ENCODE data around the gene DVL2. TPM values are rescaled to one million over a fixed set of nuclear protein-coding genes. Genes with fewer than 3 reads are reported as not detected.

DVL2 gene
- total RNA-seq, 1 donor: 106 TPM

GRCh38 chr17:7176107-7176840 lies 58.0 kb downstream of the DVL2 start:
- no peaks in the 10 kb centered on the region for H3K36me3 ChIP-seq (ENCODE audit: insufficient read depth, low read length)
- peaks cover 18% of the 10 kb centered on the region for H3K4me1 ChIP-seq (ENCODE audit: insufficient read depth, low read length)
- no peaks in the 10 kb centered on the region for H3K79me2 ChIP-seq (ENCODE audit: insufficient read depth, low read length)
- no peak for DNase-seq (ENCODE audit: insufficient read length, low spot score, missing footprints)
- H3K27ac ChIP-seq (ENCODE audit: low read depth, low read length): no peak overlapping the region
- no peaks in the 10 kb centered on the region for H4K20me1 ChIP-seq (ENCODE audit: insufficient read depth, low read length)
- H3K4me3 ChIP-seq (ENCODE audit: insufficient read depth, low read length): no peak overlapping the region
- H3K27me3 ChIP-seq (ENCODE audit: insufficient read depth, low read length): peaks cover 4% of the 10 kb centered on the region
- no peak for TF ChIP-seq CTCF (IDR thresholded peaks at IDR 0.05; ENCODE audit: extremely low read depth, low read depth, low read length)
- no peak overlapping the region for H3K4me2 ChIP-seq (ENCODE audit: insufficient read depth, low read length)
- H3K9me3 ChIP-seq (ENCODE audit: low read depth, low read length): no peaks in the 10 kb centered on the region
- H2AFZ ChIP-seq (ENCODE audit: low read length): no peak overlapping the region

Small RNA genes lying within 50 kb of the gene (small RNA-seq; reads per million reads assigned to genes)
- gene AC120057.4 (not detected), gene MIR324 (384 reads per million, percentile 98 among the genes with 10 or more reads in this experiment), gene RF00019 (not detected)

Other genes with a start within 250 kb of the DVL2 start
- gene ALOX12, start 238.5 kb downstream of the DVL2 start, total RNA-seq: not detected in 2 replicates
- gene RNASEK, start 221.9 kb downstream of the DVL2 start, total RNA-seq: 37.3 and 38.9 TPM in 2 replicates
- not detected in 2 replicates for gene BCL6B, start 211.5 kb downstream of the DVL2 start, total RNA-seq
- gene SLC16A13, start 198.5 kb downstream of the DVL2 start, total RNA-seq: 1.2 and 1.4 TPM in 2 replicates
- 0.29 and 0.36 TPM in 2 replicates for gene SLC16A11, start 190.4 kb downstream of the DVL2 start, total RNA-seq
- gene CLEC10A, start 154.3 kb downstream of the DVL2 start, total RNA-seq: not detected in 2 replicates
- under 0.01 TPM in 1 of 2 replicates, not detected in the other for gene ASGR2, start 119.7 kb downstream of the DVL2 start, total RNA-seq
- gene ASGR1, start 55.1 kb downstream of the DVL2 start, total RNA-seq: 0.88 and 1.1 TPM in 2 replicates
- 10.1 and 11.8 TPM in 2 replicates for gene DLG4, start 14.7 kb downstream of the DVL2 start, total RNA-seq
- 162 and 163 TPM in 2 replicates for gene ACADVL, start 14.6 kb downstream of the DVL2 start, total RNA-seq
- gene PHF23, start 4.9 kb upstream of the DVL2 start, total RNA-seq: 53.2 and 55.4 TPM in 2 replicates
- gene GABARAP, start 7.9 kb upstream of the DVL2 start, total RNA-seq: 396 and 422 TPM in 2 replicates
- gene CTDNEP1, start 17.2 kb upstream of the DVL2 start, total RNA-seq: 29.8 and 31.8 TPM in 2 replicates
- gene ELP5, start 17.7 kb upstream of the DVL2 start, total RNA-seq: 21.7 and 26.2 TPM in 2 replicates
- 0.36 and 1.8 TPM in 2 replicates for gene CLDN7, start 28.0 kb upstream of the DVL2 start, total RNA-seq
- gene SLC2A4, start 47.2 kb upstream of the DVL2 start, total RNA-seq: under 0.01 and 0.29 TPM in 2 replicates
- under 0.01 TPM in 1 of 2 replicates, not detected in the other for gene YBX2, start 60.1 kb upstream of the DVL2 start, total RNA-seq
- 436 and 491 TPM in 2 replicates for gene EIF5A, start 73.1 kb upstream of the DVL2 start, total RNA-seq
- 46.9 and 48.1 TPM in 2 replicates for gene GPS2, start 80.8 kb upstream of the DVL2 start, total RNA-seq
- 14.7 and 18.8 TPM in 2 replicates for gene NEURL4, start 94.8 kb upstream of the DVL2 start, total RNA-seq
- 0.59 TPM in 1 of 2 replicates, not detected in the other for gene ACAP1, start 102.0 kb upstream of the DVL2 start, total RNA-seq
- gene KCTD11, start 117.6 kb upstream of the DVL2 start, total RNA-seq: 11.5 and 11.9 TPM in 2 replicates
- not detected in 2 replicates for gene TMEM95, start 120.6 kb upstream of the DVL2 start, total RNA-seq
- 0.36 TPM in 1 of 2 replicates, not detected in the other for gene TNK1, start 146.6 kb upstream of the DVL2 start, total RNA-seq
- gene PLSCR3, start 160.0 kb upstream of the DVL2 start, total RNA-seq: 19.4 and 27.9 TPM in 2 replicates
- 59.4 and 84.6 TPM in 2 replicates for gene TMEM256, start 169.6 kb upstream of the DVL2 start, total RNA-seq
- gene NLGN2, start 173.3 kb upstream of the DVL2 start, total RNA-seq: 5.3 and 5.8 TPM in 2 replicates
- not detected in 2 replicates for gene SPEM1, start 185.8 kb upstream of the DVL2 start, total RNA-seq
- gene SPEM2, start 191.1 kb upstream of the DVL2 start, total RNA-seq: not detected in 2 replicates
- not detected in 2 replicates for gene SPEM3, start 194.3 kb upstream of the DVL2 start, total RNA-seq
- 1.2 and 1.8 TPM in 2 replicates for gene TMEM102, start 200.9 kb upstream of the DVL2 start, total RNA-seq
- 0.29 and 0.36 TPM in 2 replicates for gene FGF11, start 205.0 kb upstream of the DVL2 start, total RNA-seq
- 5.3 and 5.4 TPM in 2 replicates for gene CHRNB1, start 210.5 kb upstream of the DVL2 start, total RNA-seq
- 36.2 and 36.5 TPM in 2 replicates for gene ZBTB4, start 245.1 kb upstream of the DVL2 start, total RNA-seq
- not detected in 2 replicates for gene SLC35G6, start 246.9 kb upstream of the DVL2 start, total RNA-seq
- gene POLR2A, start 249.8 kb upstream of the DVL2 start, total RNA-seq: 95.9 and 101 TPM in 2 replicates